Ovary (tissue), 9 donors: ENCODE measurements around the gene FREM2. TPM values are rescaled to one million over a fixed set of nuclear protein-coding genes. Genes with fewer than 3 reads are reported as not detected.

Experiments used
- DNase-seq, 5 donors: peaks; one replicate each; pipeline ENCODE4 v3.0.0-alpha.2; 2019 to 2020
- H3K27ac ChIP-seq, 2 donors: fragments of 200-600 bp; one replicate each; pipeline versions ENCODE4 v1.5.1 to v1.8.0; 2019 to 2022
- H3K27me3 ChIP-seq: fragments of 200-600 bp; one replicate; pipeline ENCODE4 v1.8.0; 2022
- H3K36me3 ChIP-seq: fragments of 200-600 bp; sonication (generic); one replicate; pipeline ENCODE4 v1.5.1; 2019
- H3K4me1 ChIP-seq: one replicate; pipeline ENCODE4 v1.8.1; 2013; ENCODE audit warnings: mild to moderate bottlenecking, moderate library complexity; ENCODE audit not compliant: insufficient read depth
- H3K4me3 ChIP-seq: fragments of 200-600 bp; sonication (generic); one replicate; pipeline ENCODE4 v1.5.1; 2017
- H3K9me3 ChIP-seq, 2 donors: fragments of 200-600 bp in 1 of 2; sonication (generic) in 1 of 2; one replicate each; pipeline versions ENCODE4 v1.5.1 to v1.8.1; 2013 to 2019; ENCODE audit warnings: mild to moderate bottlenecking in 1 of 2, moderate library complexity in 1 of 2
- CTCF ChIP-seq, 3 donors: fragments of 450-650 bp in 2 of 3; fragments of 200-600 bp in 1 of 3; IDR thresholded peaks; one replicate each; pipeline versions ENCODE4 v1.5.1 to v1.8.0; 2016 to 2022; ENCODE audit warnings: antibody characterized with exemption in 3 of 3, mild to moderate bottlenecking in 1 of 3
- EP300 ChIP-seq: sonication (generic); formaldehyde crosslinking; IDR thresholded peaks from one replicate; pipeline ENCODE4 v1.6.1; 2017; ENCODE audit warnings: antibody characterized with exemption
- POLR2A ChIP-seq: fragments of 450-650 bp; IDR thresholded peaks from one replicate; pipeline ENCODE4 v1.6.1; 2017; ENCODE audit warnings: antibody characterized with exemption, mild to moderate bottlenecking, moderate library complexity
- WGBS, 3 donors: extraction: QIAGEN DNeasy Blood & Tissue Kit in 1 of 3; methylation state at CpG; one replicate each; pipeline versions ENCODE4 v1.1.5 to v1.1.7; 2013 to 2017; 5-methylcytosine and 5-hydroxymethylcytosine counted together
- intact Hi-C, 4 donors: fragments of 100-400 bp; cut with DNase I; formaldehyde crosslinking; loops; one replicate each; pipeline versions ENCODE4 v1.11.0 to v1.15.1; 2022 to 2023
- polyA plus RNA-seq, 2 donors: library from polyadenylated mRNA; stranded (reverse); fragments of 200-250 nt in 1 of 2; fragments of 350-450 nt in 1 of 2; fragmentation: Illumina TruSeq in 1 of 2; extraction: RNeasy Lipid Tissue Mini Kit (QIAGEN cat#74804) in 1 of 2; gene quantifications; one replicate each; pipeline ENCODE4 v1.2.3, GENCODE V29; 2013 to 2014
- total RNA-seq, 7 donors: library from RNA; depleted of rRNA in 2 of 7; stranded (reverse); fragments of >200 nt in 2 of 7; fragmentation: NEBNext Ultra II Directional in 3 of 7; extraction: Animal tissue kit (Norgen Biotek cat#: 25700) in 3 of 7; gene quantifications; one replicate each; pipeline versions ENCODE4 v1.1.0 to v1.2.4, GENCODE V29; 2016 to 2023
- donor health status: DM: no; HTN: no; CAD: no; lungs with moderate emphysema.
- donor health status: DM: no; HTN: no; CAD: no.
- donor health status: Bipolar disorder and iron deficiency.
- donor health status: DM: yes; HTN: yes; CAD: no.
- donor health status: DM: no; HTN: no; CAD: no.
- donor health status: DM: yes; HTN: yes; CAD: no.

Gene FREM2
- total and polyA plus RNA-seq, 9 donors: 0.27 to 4.0 (median 1.7) TPM

- no peak for DNase-seq
- H3K4me3 ChIP-seq: no peak overlapping the region
- H3K9me3 ChIP-seq: no peaks in the 10 kb centered on the region
- TF ChIP-seq EP300: no peak
- no peak for TF ChIP-seq POLR2A
- TF ChIP-seq CTCF (IDR thresholded peaks at IDR 0.05): no peak
- no peaks in the 10 kb centered on the region for H3K27me3 ChIP-seq
- 4 to 13% (median 13%) methylated on average over 2 of the region's 2 CpGs for WGBS, 3 donors
- H3K4me1 ChIP-seq: no peaks in the 10 kb centered on the region
- H3K36me3 ChIP-seq: no peaks in the 10 kb centered on the region
- intact Hi-C loops: no loop called here
- H3K27ac ChIP-seq: no peak overlapping the region
Measured at GRCh38 chr13:38670627-38671026, 16.2 kb upstream of the FREM2 start.

- Histone ChIP-seq H3K4me1 (no peaks in the 10 kb centered on the region), H3K27me3 (no peaks in the 10 kb centered on the region), H3K4me3 (no peak overlapping the region), H3K27ac (no peak overlapping the region), H3K36me3 (no peaks in the 10 kb centered on the region), H3K9me3 (no peaks in the 10 kb centered on the region)
- no peak for TF ChIP-seq POLR2A
- TF ChIP-seq CTCF (IDR thresholded peaks at IDR 0.05): no peak
- no peak for TF ChIP-seq EP300
- DNase-seq: no peak
- whole genome bisulfite sequencing, 3 donors: 86 to 96% (median 90%) methylated on average over 2 of the region's 2 CpGs
- intact Hi-C loops: no loop called here
Measured at GRCh38 chr13:38671980-38672379, 14.9 kb upstream of the FREM2 start.

GRCh38 chr13:38674208-38674607, 12.7 kb upstream of the FREM2 start:
- intact Hi-C loops: no loop called here
- no peaks in the 10 kb centered on the region for H3K36me3 ChIP-seq
- no peak overlapping the region for H3K4me3 ChIP-seq
- no peaks in the 10 kb centered on the region for H3K27me3 ChIP-seq
- no peaks in the 10 kb centered on the region for H3K9me3 ChIP-seq
- no peak for DNase-seq
- 81 to 83% (median 81%) methylated on average over 4 of the region's 4 CpGs for WGBS, 3 donors
- H3K4me1 ChIP-seq: no peaks in the 10 kb centered on the region
- TF ChIP-seq CTCF (IDR thresholded peaks at IDR 0.05): no peak
- TF ChIP-seq POLR2A: no peak
- no peak for TF ChIP-seq EP300
- no peak overlapping the region for H3K27ac ChIP-seq

GRCh38 chr13:38680912-38681311, 6.0 kb upstream of the FREM2 start:
- H3K4me3 ChIP-seq: no peak overlapping the region
- WGBS, 3 donors: 85 to 88% (median 86%) methylated on average over 1 of the region's 1 CpG
- no peaks in the 10 kb centered on the region for H3K4me1 ChIP-seq
- intact Hi-C loops: no loop called here
- no peak for TF ChIP-seq EP300
- TF ChIP-seq CTCF (IDR thresholded peaks at IDR 0.05): no peak
- no peak for TF ChIP-seq POLR2A
- H3K9me3 ChIP-seq: no peaks in the 10 kb centered on the region
- no peaks in the 10 kb centered on the region for H3K27me3 ChIP-seq
- H3K36me3 ChIP-seq: no peaks in the 10 kb centered on the region
- no peak for DNase-seq
- no peak overlapping the region for H3K27ac ChIP-seq

- no peaks in the 10 kb centered on the region for H3K9me3 ChIP-seq
- no peak overlapping the region for H3K27ac ChIP-seq
- intact Hi-C loops: no loop called here
- no peak for TF ChIP-seq CTCF (IDR thresholded peaks at IDR 0.05)
- TF ChIP-seq EP300: no peak
- no peak for TF ChIP-seq POLR2A
- no peaks in the 10 kb centered on the region for H3K27me3 ChIP-seq
- H3K4me3 ChIP-seq: no peak overlapping the region
- H3K36me3 ChIP-seq: no peaks in the 10 kb centered on the region
- no peak for DNase-seq
- H3K4me1 ChIP-seq: peaks cover 7% of the 10 kb centered on the region
Measured at GRCh38 chr13:38684714-38685113, 2.2 kb upstream of the FREM2 start.
